NCI-H748 treated with DMSO at 0.1 percent for 48 hours (cell line): ENCODE measurements around the gene EDIL3.

Experiments
- DNase-seq: peaks from one replicate; lab custom pipeline; 2025; lab: John Stamatoyannopoulos, UW

The EDIL3 gene

DNA sequence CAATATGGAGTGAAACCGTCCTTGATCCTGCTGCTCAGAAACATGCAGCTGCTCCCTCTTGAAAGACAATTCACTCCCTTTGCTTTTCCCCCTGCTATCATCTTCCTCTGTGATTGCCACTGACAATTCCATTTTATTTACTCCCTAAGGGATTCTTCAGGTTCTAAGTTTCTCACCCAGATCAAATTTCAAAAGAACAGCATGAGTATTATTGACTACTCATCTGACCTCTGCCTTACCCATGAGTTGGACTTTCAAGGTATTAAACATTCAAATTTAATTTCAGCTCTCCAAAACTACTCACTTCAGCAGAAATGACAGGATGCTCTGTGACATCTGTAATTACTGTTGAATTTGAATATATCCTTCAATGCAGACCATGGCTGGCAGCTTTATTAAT is 427.5 kb downstream of the EDIL3 start:
- DNase-seq, result peak; percentile 77

DNA sequence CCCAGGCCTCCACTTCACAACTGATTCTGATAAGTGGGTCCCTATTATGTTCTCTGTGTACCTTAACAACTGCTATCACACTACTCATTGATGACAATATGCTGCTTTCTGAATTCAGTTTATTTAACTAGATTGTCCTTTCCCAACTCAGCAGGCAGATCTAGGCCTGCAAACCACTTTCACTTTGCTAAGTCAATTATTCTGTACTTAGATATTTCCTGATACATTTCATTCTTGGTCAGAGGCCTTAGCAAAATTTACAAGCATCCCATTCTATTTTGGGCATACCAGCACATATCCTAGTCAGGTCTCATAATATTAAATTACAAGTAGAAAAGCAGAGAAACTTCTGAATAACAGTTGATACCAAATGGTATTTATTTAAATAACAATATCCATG is 428.3 kb downstream of the EDIL3 start:
- peak; percentile 86 for DNase-seq

DNA sequence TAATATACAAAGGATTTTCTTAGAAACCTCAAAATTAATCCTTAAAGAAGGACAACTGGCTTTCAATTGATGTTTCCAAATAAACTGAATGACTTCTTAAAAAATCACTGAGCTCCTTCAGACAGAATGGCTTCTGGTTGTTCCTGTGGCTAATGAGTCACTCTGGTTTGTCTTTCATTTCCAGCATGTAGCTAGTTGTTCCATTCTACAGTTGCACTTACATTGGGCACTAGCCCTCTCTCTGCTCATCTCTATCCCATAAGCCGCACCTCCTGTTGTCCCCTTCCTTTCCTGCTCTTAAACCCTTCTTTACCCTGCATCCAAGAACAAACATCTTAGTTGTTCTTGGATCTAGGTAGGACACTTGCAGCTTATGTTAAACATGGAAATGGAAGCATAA is 428.8 kb downstream of the EDIL3 start:
- DNase-seq, result peak; percentile 68

DNA sequence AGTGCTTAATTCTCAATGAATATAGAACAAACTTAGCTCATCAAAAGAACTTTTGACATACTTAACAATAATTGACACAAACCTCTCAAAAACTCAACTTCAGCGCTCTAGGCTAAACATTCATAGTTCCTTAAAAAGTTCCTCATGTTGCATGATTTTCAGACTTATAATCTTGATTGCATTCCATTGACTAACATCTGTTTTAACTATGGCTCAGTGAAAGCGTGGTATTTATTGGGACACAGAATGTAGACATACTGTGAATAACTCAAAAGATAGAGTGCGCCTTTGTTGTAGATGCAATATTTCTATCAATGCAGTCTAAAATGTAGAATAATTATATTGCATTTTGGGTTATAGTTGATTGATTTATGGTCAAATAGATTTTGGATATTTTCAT is 436.9 kb downstream of the EDIL3 start:
- DNase-seq, result no peak

DNA sequence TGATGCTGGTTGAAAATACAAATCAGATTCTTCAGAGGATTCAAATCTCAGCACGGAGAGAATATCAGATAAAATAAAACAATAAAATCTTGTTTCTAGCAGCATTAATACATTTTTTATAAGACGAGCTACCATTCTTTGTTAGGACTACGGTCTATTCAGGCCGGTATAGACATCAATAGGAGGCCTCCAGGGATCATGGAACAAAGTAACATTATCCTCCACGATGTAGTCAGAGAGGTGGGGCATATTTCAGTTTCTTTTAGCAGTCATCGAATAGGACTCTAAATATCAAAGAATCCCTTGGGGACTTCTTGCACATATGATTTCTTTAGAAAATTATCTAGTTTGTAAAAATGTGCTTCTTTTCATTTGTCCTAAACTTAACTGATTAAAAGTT is 438.2 kb downstream of the EDIL3 start:
- DNase-seq, result no peak

DNA sequence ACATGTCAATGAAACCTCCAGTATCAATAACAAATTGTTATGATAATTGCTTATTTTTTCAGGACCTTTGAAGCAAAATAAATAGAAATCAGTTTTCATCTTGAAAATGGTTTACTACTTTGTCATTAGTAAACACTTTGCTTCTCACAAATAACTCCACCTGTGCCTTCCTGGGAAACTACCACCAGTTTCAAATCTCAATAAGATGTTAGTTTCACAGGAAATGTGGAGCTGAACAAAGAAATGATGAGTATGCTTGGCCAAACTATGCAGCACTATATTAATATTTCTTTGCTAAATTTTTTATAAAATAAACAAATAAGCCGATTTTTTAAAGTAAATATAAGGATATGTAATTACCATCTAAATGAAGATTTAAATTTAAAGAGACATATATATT is 442.5 kb downstream of the EDIL3 start:
- DNase-seq, result no peak

DNA sequence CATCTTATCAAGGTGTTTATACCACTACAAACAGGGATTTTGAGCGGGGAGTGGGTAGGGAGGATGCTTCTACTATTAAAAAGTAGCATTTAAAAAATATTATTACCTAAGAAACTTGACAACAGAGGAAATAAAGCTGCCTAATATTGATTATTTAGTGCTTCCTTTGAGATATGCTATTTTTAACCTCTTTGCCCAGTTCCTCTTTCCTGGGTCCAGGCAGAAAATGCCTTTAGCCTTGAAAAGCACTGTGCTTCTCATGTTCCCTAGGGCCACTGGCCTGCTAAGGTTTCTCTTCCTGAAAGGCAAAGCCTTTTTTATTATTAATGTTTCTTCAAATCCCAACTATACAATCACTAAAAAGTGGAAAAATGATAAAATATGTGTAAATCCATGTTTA is 446.8 kb downstream of the EDIL3 start:
- DNase-seq, result no peak

DNA sequence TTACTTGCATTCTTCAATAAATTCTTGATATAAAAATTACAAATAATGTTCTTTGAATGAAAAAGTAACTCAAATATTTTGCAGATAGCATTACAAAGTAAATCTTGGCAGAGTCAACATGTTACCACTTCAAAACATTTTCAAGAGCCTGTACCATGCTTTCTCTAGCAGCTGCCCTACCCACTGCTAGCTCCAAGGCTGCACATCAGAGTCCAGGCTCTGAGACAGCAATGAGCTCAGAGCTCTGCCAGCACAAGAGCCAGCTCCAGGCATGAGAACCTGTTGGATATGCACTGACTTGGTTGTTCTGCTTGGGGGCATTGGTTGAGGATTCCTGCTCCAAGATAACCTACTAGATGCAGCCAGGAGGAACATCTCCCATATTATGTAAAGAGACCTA is 452.7 kb downstream of the EDIL3 start:
- DNase-seq, result no peak

DNA sequence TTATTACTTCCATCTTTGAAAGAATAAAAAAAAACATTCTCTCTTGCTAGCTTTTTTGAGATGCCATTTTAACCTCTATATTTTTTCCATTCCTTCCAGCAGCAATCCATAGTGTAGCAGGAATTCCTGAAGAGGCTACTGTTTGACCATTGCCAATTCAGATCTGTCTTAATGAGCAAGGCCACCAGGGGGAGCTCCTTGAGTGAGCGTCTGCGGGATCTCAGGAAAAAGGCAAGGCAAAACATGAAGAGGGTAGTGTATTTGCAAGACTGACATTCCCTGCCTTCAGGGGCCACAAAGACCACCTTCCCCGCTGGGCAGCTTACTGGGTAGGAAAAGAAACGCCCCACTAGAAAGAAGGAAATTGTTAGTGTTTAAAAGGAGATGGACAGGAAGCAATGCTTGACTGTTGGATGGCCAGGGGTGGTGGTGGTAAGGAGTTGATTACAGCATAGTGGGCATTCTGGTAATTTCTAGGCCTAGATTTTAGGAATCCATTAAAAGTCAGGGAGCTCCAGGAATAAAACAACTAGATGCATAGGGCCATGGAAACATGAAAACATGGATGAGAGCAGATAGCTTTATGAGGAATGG is 457.4 kb downstream of the EDIL3 start:
- peak; percentile 29 for DNase-seq

DNA sequence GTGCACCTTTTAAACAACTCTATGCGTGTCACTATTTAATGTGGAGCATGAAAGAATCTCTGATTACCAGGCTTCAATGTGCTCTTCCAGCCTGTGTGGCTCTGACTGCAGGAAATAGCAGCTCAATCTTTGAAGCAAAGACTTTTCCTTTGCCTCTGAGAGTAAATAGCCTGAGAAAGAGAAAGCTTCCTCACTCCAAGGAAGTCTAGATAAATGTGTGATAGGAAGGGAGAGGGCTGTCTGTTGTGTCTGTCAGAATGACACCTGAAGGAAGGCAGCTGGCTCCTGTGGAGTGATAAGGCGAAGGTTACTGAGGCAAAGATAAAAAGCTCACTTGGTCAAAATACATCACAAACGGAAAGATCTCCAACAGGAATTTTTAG is 458.7 kb downstream of the EDIL3 start:
- DNase-seq, result no peak

DNA sequence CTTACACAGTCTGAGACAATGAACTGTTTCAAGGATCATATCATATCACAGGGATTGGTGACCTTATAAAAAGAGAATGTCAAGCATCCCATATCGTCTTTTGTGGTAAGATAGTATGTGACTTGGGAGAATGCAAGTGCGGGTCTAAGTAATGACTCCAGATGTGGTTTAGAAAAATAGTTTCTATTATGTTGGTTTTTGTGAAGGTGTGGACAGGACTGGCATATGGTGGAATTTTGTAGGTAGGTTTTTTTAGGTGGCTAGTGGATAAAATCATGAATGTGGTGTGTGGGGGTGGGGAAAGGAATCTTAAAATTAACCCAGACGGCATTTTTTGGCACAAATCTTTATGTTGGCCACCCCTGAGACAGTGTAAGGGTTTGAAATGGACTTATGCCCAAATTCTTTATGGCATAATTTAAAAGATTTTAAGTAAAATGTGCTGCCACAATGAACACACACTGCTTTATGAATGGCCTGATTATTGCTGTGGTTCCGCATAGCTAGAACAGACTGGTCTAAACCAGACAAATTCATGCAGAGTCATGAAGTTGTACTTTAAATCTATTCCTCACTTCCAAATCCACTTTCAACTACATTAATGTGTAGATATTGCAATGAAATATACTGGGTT is 459.2 kb downstream of the EDIL3 start:
- DNase-seq, result no peak

DNA sequence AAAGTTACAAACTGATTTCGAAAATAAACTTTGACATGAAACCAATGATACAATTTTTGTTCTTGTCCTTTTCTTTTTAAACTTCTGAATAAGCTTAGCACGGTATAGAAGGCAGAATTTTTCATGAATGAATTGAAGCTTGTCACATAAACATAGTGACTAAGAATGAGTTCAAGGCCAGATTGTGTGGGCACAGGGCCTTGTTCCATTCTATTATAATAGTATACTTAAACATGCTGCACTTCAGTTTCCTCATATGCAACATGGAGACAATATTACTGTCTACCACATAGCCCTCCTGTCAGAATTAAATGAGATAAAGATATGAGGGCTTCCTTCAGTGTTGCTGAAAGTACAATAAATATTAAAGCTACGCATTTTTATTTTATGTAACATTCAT is 459.8 kb downstream of the EDIL3 start:
- no peak for DNase-seq

DNA sequence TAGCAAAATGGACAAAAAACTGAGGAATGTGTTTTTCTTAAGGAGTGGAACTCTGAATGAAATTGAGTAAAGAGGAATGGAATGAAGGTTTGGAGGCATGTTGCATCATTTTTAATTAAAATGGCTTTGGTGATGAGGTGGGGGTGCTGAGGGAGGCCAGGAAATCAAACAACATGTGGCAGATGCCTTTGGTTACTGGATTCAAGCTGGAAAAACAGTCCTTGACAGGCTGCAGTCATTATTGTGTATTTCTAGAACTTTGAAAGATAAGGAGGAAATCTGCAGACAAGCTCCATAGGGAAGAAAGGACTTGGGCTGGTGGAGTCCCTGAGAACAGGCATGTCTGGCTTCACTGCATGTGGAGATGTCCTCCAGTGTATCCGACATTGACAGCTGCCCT is 460.5 kb downstream of the EDIL3 start:
- no peak for DNase-seq

DNA sequence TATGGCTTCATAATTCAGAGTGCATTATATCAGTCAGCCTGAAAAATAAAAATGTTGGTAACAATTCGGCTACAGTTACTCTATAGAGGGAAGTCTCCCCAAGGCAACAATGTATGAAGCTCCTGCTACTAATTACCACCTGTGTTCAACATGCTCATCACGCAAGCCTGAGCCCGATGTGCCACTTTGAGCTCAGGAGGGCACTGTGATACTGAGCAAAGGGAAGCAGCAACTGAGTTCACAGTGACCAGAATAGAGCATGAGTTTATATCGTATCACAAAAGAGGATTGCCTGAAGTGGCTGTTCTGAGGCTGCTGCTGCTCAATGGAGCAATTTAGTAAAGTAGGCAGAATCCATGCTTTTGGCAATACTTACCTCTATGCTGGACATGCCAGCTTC is 462.0 kb downstream of the EDIL3 start:
- no peak for DNase-seq

DNA sequence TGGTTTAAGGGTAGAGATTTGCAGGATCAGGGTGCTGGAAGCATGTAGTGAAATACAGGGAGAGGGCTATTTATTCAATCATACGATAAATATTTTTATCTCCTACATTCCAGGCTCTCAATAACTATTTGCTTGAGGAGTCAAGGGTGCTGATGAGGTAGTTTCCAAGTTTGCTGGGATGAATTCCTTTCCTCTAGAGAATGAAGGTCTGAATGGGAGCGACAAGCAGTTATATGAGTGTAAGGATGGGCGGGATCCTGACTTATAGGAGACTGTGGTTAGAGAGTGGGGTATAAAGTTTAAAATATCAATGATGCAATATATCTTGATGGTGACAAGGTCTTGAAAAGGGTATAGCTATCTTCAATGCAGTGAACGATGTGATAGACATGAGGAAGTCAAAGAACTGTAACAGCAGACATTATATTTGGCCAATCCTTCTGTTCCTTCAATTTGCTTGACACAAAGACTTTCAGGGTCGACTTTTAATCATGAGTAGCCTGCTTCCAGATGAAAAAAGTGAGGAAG is 462.9 kb downstream of the EDIL3 start:
- DNase-seq, result no peak

DNA sequence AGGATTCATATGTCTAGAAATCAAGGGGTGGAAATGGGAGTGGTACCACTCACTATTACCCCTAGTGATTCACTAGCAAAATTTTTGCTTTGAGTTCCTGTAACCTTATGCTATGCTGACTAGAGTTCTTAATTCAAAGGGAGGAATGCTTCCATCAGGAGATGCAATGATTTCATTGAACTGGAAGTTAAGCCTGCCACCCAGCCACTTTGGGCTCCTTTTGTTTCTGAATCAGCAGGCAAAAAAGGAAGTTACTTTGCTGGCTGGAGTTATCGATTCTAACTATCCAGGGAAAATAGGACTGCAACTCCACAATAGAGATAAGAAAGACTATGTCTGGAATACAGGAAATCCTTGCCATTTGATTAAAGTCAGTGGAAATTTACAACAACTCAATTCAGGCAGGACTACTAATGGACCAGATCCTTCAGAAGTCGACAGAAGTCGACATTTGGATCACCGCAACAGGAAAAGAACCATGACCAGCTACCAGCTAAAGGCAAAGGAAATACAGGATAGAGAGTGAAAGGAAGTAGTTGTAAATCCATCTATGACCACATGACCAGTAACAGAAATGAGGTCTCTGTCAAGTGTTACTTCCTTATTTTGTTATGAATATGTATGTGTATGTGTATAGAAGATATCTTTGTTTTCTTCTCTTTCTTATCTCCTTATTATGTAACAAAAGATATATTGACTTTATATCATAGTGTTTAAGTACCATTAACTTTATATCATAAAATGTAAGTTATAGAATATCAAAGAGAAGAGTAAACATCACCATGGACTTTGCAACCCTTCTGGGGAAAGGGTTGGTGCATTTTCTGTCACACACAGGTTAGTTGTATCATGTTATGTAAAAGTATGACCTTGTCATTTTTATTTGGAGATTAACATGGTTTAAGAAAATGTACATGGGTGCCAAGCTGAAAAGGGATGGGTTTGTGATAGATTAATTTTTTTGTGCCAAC is 465.3 kb downstream of the EDIL3 start:
- no peak for DNase-seq

DNA sequence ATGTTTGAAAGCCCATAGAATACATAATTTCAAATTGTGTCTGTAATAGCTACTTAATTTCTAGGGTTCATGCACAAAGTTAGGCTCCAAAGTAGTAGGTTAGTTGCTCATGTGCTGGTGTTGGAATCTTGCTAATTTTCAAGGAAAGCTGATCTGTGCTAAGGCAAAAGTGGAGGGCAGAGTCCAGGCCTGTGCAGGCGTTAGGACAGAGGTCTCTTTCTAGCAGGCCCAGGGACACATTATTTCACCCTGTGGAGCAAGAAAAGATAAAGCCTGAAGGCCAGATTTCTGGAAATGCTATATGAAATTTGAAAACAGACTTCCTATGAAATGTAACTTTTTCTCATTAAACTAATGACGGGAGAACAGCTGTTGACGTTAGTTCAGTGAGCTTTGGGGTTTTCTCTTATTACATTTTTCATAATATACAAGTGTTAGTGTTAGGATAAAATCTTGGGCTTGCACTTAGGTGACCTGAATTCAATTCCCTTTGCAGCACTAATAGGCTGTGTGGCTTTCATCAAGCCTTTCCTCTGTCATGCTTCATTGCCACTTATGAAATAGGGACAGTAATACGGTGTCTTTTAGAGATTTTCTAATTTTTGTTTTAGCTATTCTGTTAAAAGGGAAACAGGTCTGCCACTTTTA is 467.3 kb downstream of the EDIL3 start:
- DNase-seq, result no peak

DNA sequence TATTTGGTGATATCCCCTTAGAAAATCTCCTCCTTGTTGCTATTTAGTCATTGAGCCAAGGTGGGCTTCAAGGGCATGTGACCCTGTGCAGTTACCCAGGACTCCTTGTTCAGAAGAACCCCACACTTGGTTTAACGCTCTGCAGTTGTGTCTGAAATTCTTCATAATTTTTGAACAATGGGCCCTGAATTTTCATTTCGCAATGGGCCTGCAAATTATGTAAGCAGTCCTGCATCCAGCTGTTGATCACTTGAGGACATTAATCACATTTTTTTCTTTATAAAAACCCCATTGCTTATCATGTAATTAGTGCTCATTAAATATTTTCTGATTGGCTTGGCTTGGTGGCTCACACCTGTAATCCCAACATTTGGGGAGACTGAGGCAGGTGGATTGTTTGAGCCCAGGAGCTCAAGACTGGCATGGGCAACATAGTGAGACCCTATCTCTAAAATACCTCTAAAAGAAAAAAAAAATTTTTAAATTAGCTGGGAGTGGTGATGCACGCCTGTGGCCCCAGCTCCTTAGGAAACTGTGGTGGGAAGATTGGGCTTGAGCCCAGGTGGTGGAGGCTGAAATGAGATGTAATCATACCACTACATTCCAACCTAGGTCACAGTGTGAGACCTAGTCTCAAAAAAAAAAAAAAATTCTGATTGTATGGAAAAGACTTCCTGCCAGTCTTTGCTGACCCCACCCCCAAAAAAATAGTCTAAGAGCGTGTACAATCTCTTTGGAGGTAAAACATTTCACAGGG is 469.8 kb downstream of the EDIL3 start:
- no peak for DNase-seq

DNA sequence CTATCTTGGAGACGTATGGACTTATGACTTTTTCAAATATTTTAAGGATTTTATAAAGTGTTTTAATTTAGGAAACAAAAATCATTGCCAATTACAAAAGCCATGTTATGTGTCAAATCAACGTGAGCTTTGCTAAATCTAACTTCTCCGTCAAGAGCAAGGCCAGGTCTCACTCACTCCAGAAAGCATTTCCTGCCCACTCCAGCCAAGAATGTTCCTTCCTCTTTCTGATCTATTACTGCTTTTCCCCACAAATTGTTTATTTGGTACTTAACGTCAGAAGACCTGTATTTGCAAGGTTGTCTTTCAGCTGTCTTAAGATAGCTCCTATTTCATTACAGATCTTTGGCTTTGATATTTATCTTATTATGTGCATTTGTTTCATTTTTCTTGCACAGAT is 470.5 kb downstream of the EDIL3 start:
- no peak for DNase-seq

DNA sequence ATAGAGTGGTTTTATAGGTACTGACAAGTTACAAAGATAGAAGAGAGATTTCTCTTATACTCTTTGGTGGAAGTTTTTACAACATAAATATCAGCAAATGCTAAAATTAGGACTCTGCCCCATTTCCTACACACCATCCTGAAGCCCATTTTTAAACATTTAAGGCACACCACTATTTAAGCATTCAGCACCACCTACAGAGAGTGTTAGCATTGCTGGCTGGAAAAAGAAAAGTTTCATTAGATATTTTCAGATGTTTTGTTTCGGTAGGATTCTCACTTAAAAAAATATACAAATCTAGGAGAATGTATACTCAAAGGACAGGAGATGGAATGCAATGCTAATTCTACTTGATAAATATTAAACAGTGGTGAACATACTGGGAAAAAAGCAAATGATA is 471.1 kb downstream of the EDIL3 start:
- DNase-seq, result no peak

DNA sequence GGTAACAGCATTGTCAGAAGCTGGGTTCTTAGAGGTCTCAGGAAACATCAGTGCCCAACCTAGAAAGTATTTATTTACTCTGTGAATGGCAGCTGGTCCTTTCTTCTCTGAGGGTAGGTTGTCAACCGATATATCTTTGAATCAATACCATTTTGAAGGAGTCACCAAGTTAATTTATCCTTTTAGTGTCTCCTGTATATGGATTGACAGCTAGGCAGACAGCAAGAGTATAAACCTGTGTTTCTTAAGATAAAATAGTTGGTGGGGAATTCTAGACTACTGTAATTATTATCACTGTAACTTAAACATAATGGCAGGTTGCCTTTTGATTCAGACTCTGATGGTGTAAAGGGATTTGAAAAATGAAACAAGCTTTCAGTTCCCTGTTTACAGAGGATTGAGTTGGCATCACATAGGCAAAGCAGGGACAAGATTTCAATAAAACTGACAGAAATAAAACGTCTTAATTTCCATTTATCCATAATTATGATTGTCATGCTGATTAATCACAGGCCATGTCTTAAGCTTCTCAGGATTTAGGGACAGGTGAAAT is 473.2 kb downstream of the EDIL3 start:
- DNase-seq, result peak; percentile 68
